ENCODE measurements around the gene VAMP8. TPM values are rescaled to one million over a fixed set of nuclear protein-coding genes. Genes with fewer than 3 reads are reported as not detected.

Gene VAMP8
- total RNA-seq, 1 experiment from 2014 or later, result 90.8 TPM

DNA sequence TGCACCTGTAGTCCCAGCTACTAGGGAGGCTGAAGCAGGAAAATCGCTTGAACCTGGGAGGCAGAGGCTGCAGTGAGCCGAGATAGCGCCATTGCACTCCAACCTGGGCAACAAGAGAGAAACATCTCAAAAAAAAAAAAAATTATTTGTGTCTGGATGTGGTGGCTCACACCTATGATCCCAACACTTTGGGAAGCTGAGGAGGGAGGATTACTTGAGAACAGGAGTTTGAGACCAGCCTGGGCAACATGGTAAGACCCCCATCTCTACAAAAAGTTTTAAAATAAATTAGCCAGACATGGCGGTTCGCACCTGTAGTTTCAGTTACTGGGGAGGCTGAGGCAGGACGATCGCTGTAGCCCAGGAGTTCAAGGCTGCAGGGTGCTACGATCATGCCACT lies 1.6 kb upstream of the VAMP8 start:
- Mint-ChIP-seq H3K36me3 (ENCODE audit: insufficient read depth, unreplicated experiment) (peaks cover 27% of the 10 kb centered on the region), H3K4me3 (ENCODE audit: low read depth, unreplicated experiment) (no peak overlapping the region), H3K9me3 (ENCODE audit: low read depth, unreplicated experiment) (no peaks in the 10 kb centered on the region), H3K27me3 (ENCODE audit: unreplicated experiment) (peaks cover 23% of the 10 kb centered on the region), H3K27ac (ENCODE audit: unreplicated experiment) (no peak overlapping the region), H3K4me1 (ENCODE audit: low read depth, unreplicated experiment) (peaks cover 27% of the 10 kb centered on the region)
- TF ChIP-seq, protein P1, sequence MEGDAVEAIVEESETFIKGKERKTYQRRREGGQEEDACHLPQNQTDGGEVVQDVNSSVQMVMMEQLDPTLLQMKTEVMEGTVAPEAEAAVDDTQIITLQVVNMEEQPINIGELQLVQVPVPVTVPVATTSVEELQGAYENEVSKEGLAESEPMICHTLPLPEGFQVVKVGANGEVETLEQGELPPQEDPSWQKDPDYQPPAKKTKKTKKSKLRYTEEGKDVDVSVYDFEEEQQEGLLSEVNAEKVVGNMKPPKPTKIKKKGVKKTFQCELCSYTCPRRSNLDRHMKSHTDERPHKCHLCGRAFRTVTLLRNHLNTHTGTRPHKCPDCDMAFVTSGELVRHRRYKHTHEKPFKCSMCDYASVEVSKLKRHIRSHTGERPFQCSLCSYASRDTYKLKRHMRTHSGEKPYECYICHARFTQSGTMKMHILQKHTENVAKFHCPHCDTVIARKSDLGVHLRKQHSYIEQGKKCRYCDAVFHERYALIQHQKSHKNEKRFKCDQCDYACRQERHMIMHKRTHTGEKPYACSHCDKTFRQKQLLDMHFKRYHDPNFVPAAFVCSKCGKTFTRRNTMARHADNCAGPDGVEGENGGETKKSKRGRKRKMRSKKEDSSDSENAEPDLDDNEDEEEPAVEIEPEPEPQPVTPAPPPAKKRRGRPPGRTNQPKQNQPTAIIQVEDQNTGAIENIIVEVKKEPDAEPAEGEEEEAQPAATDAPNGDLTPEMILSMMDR (IDR thresholded peaks at IDR 0.05; ENCODE audit: unreplicated experiment), result no peak
- CTCF ChIA-PET, result interaction anchor here (0.6 to 2.6 kb wide), 2 partner anchors 14 to 20 kb away, joined by 3 to 11 read pairs; partner anchors contain the start of genes GGCX and RNF181
- no peak for DNase-seq
- intact Hi-C loops (cut with micrococcal nuclease; ENCODE audit: unreplicated experiment), result no loop called here
- BruUV-seq (replicated peaks), result no TSS peak

DNA sequence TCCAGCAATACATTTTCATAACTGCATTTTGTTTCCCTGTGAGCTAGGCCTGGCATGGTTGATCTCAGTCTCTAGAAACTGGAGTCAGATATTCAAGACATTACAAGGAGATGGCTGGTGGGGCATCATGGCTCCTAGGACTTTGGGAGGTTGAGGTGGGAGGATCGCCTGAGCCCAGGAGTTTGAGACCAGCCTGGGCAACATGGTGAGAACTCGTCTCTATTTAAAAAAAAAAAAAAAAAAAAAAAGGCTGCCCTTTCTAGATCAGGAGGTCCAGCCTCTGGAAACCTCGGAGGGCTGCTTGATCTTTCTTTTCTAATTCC lies 362 bp upstream of the VAMP8 start:
- H3K27ac Mint-ChIP-seq (ENCODE audit: unreplicated experiment), result peak overlapping the region; percentile 70
- TF ChIP-seq, protein P1 (IDR thresholded peaks at IDR 0.05; ENCODE audit: unreplicated experiment), result no peak
- no peaks in the 10 kb centered on the region for H3K9me3 Mint-ChIP-seq (ENCODE audit: low read depth, unreplicated experiment)
- peaks cover 27% of the 10 kb centered on the region for H3K36me3 Mint-ChIP-seq (ENCODE audit: insufficient read depth, unreplicated experiment)
- no TSS peak for BruUV-seq (replicated peaks)
- H3K27me3 Mint-ChIP-seq (ENCODE audit: unreplicated experiment), result peaks cover 12% of the 10 kb centered on the region
- peaks cover 27% of the 10 kb centered on the region for H3K4me1 Mint-ChIP-seq (ENCODE audit: low read depth, unreplicated experiment)
- peak overlapping the region; percentile 88 for H3K4me3 Mint-ChIP-seq (ENCODE audit: low read depth, unreplicated experiment)
- no peak for DNase-seq
- intact Hi-C loops (cut with micrococcal nuclease; ENCODE audit: unreplicated experiment), result no loop called here
- CTCF ChIA-PET, result interaction anchor here (0.7 to 2.6 kb wide), 7 partner anchors 18 to 331 kb away, joined by 4 to 11 read pairs (median 7); partner anchors contain the start of gene RNF181

DNA sequence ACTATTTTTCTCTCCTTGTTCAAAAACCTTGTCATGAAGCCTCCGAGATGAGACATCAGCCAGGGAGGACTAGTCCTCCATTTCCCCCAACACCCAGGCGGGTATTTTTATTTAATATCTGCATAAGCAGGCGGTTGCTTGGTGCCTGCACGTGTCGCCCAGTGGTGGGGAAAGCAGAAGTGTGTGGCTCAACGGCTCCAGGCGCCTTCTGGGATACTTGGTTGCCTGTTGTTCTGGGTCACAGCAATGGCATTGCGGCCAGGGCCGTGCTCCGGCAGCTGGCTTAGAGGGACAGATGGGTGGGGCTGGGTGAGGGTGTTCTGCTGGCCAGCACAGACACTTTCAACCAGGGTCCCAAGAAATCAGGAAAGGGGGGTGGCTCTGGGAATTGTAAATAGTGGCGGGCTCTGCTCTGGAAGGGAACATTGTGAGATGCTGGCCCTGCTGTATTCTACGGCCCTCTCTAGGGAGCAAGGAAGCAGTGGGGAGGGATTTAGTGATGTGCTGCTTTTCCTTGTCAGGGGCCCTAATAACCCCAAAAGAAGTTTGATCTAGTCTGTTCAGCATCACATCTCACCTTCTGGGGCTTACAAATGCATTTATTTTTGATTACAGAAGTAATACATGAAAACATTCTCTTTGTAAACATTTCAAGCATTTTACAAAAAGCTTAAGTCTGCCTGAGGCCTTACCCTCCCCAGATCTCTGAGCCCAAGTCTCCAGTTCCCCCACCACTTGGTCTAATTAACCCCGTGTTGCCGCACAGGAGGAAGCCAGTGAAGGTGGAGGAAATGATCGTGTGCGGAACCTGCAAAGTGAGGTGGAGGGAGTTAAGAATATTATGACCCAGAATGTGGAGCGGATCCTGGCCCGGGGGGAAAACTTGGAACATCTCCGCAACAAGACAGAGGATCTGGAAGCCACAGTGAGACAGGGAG lies 1.1 kb downstream of the VAMP8 start:
- Mint-ChIP-seq H3K27me3 (ENCODE audit: unreplicated experiment) (no peaks in the 10 kb centered on the region), H3K4me3 (ENCODE audit: low read depth, unreplicated experiment) (peak overlapping the region; percentile 88), H3K9me3 (ENCODE audit: low read depth, unreplicated experiment) (no peaks in the 10 kb centered on the region), H3K36me3 (ENCODE audit: insufficient read depth, unreplicated experiment) (peaks cover 27% of the 10 kb centered on the region), H3K4me1 (ENCODE audit: low read depth, unreplicated experiment) (peaks cover 19% of the 10 kb centered on the region), H3K27ac (ENCODE audit: unreplicated experiment) (peak overlapping the region; percentile 70)
- intact Hi-C loops (cut with micrococcal nuclease; ENCODE audit: unreplicated experiment), result no loop called here
- TF ChIP-seq, protein P1 (IDR thresholded peaks at IDR 0.05; ENCODE audit: unreplicated experiment), result no peak
- BruUV-seq (replicated peaks), result no TSS peak
- peak; percentile 18 for DNase-seq
- CTCF ChIA-PET, result interaction anchor here (1.1 to 2.6 kb wide), 2 partner anchors 17 to 21 kb away, joined by 4 to 11 read pairs; partner anchors contain the start of gene RNF181

DNA sequence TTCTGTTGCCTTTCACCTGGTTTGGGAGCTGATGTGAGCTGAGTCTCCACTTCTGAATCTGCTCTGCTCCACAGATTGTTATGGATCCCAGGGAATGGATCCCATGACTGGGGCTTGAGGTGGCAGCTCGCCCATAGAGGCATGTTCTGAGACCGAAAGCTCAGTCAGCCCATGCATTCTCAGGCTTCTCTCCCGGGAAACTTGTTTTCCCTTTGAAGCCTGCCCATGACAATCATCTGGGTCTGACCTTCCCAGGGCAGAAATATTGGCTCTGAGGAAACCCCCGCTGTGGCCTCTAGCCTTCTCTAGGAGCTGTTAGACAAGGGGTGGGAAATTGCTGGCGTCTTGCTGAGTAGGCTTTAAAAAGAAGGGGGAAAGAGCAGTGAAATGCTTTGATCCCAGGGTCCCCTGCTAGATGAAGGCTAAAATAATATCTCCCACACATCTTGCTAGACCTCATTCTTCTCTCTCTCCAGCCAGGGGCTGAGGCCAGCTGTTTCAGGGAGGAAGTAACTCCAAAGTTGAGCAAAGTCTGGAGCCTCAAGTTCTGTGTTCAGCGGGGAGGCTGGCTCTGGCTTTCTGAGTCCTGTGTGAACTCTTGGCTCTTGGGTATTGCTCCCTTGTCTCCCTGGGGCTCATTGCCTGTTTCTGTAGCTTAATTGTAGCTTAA lies 2.0 kb downstream of the VAMP8 start:
- intact Hi-C loops (cut with micrococcal nuclease; ENCODE audit: unreplicated experiment), result no loop called here
- CTCF ChIA-PET, result no interaction called here
- Mint-ChIP-seq H3K27me3 (ENCODE audit: unreplicated experiment) (no peaks in the 10 kb centered on the region), H3K27ac (ENCODE audit: unreplicated experiment) (no peak overlapping the region), H3K4me3 (ENCODE audit: low read depth, unreplicated experiment) (no peak overlapping the region), H3K9me3 (ENCODE audit: low read depth, unreplicated experiment) (no peaks in the 10 kb centered on the region), H3K36me3 (ENCODE audit: insufficient read depth, unreplicated experiment) (peaks cover 27% of the 10 kb centered on the region), H3K4me1 (ENCODE audit: low read depth, unreplicated experiment) (peaks cover 19% of the 10 kb centered on the region)
- no peak for DNase-seq
- BruUV-seq (replicated peaks), result no TSS peak
- TF ChIP-seq, protein P1 (IDR thresholded peaks at IDR 0.05; ENCODE audit: unreplicated experiment), result no peak
